Body of pancreas (tissue), 4 donors: ENCODE data around the gene CD82. TPM values are rescaled to one million over a fixed set of nuclear protein-coding genes. Genes with fewer than 3 reads are reported as not detected.

Experiments
- ATAC-seq: fragments of 150-250 bp; one replicate; pipeline ENCODE4 v1.9.1; 2016
- DNase-seq, 4 donors: peaks; one replicate each; pipeline ENCODE4 v3.0.0-alpha.2; 2019
- H3K27ac ChIP-seq, 4 donors: fragments of 200-600 bp; sonication (generic); 1 replicate in 3 of 4; 2 replicates in 1 of 4; pipeline versions ENCODE4 v1.5.1 to v1.6.1; 2016 to 2019; ENCODE audit warnings: mild to moderate bottlenecking in 1 of 4, mixed read lengths in 1 of 4, moderate library complexity in 1 of 4
- H3K27me3 ChIP-seq, 2 donors: fragments of 200-600 bp; sonication (generic); one replicate each; pipeline ENCODE4 v1.6.0; 2016; ENCODE audit warnings: mild to moderate bottlenecking in 1 of 2
- H3K36me3 ChIP-seq, 2 donors: fragments of 200-600 bp; sonication (generic); replicated peaks in 1 of 2; 2 replicates each; pipeline ENCODE4 v1.5.1; 2016; ENCODE audit warnings: low read depth in 2 of 2; ENCODE audit not compliant: insufficient read depth in 1 of 2
- H3K4me1 ChIP-seq: fragments of 200-600 bp; sonication (generic); one replicate; pipeline ENCODE4 v1.6.0; 2016
- H3K4me3 ChIP-seq, 2 donors: fragments of 200-600 bp; sonication (generic); 1 replicate in 1 of 2; 2 replicates in 1 of 2; pipeline ENCODE4 v1.5.1; 2016 to 2019
- H3K9me3 ChIP-seq, 3 donors: fragments of 200-600 bp; sonication (generic); 1 replicate in 2 of 3; 2 replicates in 1 of 3; pipeline ENCODE4 v1.5.1; 2016
- POLR2A ChIP-seq, 3 donors: fragments of 450-650 bp; IDR thresholded peaks; one replicate each; pipeline ENCODE4 v1.6.1; 2016; ENCODE audit warnings: antibody characterized with exemption in 3 of 3, mild to moderate bottlenecking in 2 of 3
- WGBS, 2 donors: methylation state at CpG; one replicate each; pipeline ENCODE4 v1.1.5; 2017; 5-methylcytosine and 5-hydroxymethylcytosine counted together
- intact Hi-C: fragments of 100-400 bp; cut with DNase I; formaldehyde crosslinking; loops from one replicate; pipeline ENCODE4 v1.15.1; 2023
- total RNA-seq, 2 donors: library from RNA; depleted of rRNA; stranded (reverse); fragments of >200 nt; gene quantifications; one replicate each; pipeline ENCODE4 v1.1.0, GENCODE V29; 2016
- TF ChIP-seq, protein P1 (sequence below), 7 experiments: fragments of 450-650 bp in 4 of 7; fragments of 200-600 bp in 3 of 7; sonication (generic) in 3 of 7; IDR thresholded peaks; one replicate each; pipeline ENCODE4 v1.5.1; 2016 to 2019; ENCODE audit warnings: antibody characterized with exemption in 7 of 7

Gene CD82
- total RNA-seq, 2 donors from 2014 or later = 11.4 to 13.5 TPM

GRCh38 chr11:44571871-44572270, 6.4 kb downstream of the CD82 start:
- WGBS, 2 donors = 67 to 88% methylated on average over 2 of the region's 2 CpGs
- intact Hi-C loops = no loop called here
- no peak for ATAC-seq
- Histone ChIP-seq H3K4me3 (no peak overlapping the region), H3K27ac (no peak overlapping the region), H3K4me1 (peaks cover 40% of the 10 kb centered on the region), H3K9me3 (no peaks in the 10 kb centered on the region), H3K27me3 (no peaks in the 10 kb centered on the region), H3K36me3 (no peaks in the 10 kb centered on the region)
- TF ChIP-seq, protein P1, sequence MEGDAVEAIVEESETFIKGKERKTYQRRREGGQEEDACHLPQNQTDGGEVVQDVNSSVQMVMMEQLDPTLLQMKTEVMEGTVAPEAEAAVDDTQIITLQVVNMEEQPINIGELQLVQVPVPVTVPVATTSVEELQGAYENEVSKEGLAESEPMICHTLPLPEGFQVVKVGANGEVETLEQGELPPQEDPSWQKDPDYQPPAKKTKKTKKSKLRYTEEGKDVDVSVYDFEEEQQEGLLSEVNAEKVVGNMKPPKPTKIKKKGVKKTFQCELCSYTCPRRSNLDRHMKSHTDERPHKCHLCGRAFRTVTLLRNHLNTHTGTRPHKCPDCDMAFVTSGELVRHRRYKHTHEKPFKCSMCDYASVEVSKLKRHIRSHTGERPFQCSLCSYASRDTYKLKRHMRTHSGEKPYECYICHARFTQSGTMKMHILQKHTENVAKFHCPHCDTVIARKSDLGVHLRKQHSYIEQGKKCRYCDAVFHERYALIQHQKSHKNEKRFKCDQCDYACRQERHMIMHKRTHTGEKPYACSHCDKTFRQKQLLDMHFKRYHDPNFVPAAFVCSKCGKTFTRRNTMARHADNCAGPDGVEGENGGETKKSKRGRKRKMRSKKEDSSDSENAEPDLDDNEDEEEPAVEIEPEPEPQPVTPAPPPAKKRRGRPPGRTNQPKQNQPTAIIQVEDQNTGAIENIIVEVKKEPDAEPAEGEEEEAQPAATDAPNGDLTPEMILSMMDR (IDR thresholded peaks at IDR 0.05) = no peak
- no peak for TF ChIP-seq POLR2A (IDR thresholded peaks at IDR 0.05)
- no peak for DNase-seq

GRCh38 chr11:44572436-44572835, 7.0 kb downstream of the CD82 start:
- H3K9me3 ChIP-seq = no peaks in the 10 kb centered on the region
- no peak overlapping the region for H3K4me3 ChIP-seq
- peaks cover 34% of the 10 kb centered on the region for H3K4me1 ChIP-seq
- H3K36me3 ChIP-seq = no peaks in the 10 kb centered on the region
- DNase-seq (no peak), ATAC-seq (no peak)
- TF ChIP-seq, protein P1 (IDR thresholded peaks at IDR 0.05) = no peak
- no peak for TF ChIP-seq POLR2A (IDR thresholded peaks at IDR 0.05)
- intact Hi-C loops = no loop called here
- H3K27me3 ChIP-seq = no peaks in the 10 kb centered on the region
- peak overlapping the region in 1 of 4 donors; percentile 40 for H3K27ac ChIP-seq
- 91 to 95% methylated on average over 7 of the region's 7 CpGs for WGBS, 2 donors

DNA sequence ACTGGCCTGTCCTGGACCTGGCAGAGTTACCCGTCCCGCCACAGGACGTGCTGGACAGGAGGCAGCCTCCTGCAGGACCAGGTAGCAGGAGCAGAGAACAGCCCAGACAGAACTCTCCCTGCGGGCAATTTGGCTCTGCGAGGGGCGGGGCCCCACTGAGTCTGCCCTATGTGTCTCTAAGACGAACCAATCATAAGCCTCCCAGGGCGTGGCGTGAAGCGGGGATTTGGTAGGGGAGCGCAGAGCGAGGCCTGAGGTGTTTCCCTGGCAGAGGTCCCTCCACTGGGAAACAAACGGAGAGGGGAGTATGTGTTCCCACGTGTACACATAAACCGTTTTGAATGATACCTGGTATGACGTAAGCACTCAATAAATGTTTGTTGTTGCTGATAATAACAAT, 7.4 kb downstream of the CD82 start:
- intact Hi-C loops = no loop called here
- H3K4me3 ChIP-seq = no peak overlapping the region
- ATAC-seq = peak; percentile 65
- peak; percentile 58 to 79 (median 69) for DNase-seq
- whole genome bisulfite sequencing, 2 donors = 43 to 65% methylated on average over 15 of the region's 16 CpGs
- peak overlapping the region in 2 of 4 donors; percentile 21 to 40 for H3K27ac ChIP-seq
- H3K4me1 ChIP-seq = peaks cover 30% of the 10 kb centered on the region
- no peaks in the 10 kb centered on the region for H3K36me3 ChIP-seq
- no peak for TF ChIP-seq POLR2A (IDR thresholded peaks at IDR 0.05)
- TF ChIP-seq, protein P1 (IDR thresholded peaks at IDR 0.05) = no peak
- no peaks in the 10 kb centered on the region for H3K9me3 ChIP-seq
- no peaks in the 10 kb centered on the region for H3K27me3 ChIP-seq

- no peak for ATAC-seq
- 32 to 43% methylated on average over 3 of the region's 3 CpGs for WGBS, 2 donors
- no peaks in the 10 kb centered on the region for H3K27me3 ChIP-seq
- DNase-seq = no peak
- peak overlapping the region in 2 of 4 donors; percentile 21 to 40 for H3K27ac ChIP-seq
- intact Hi-C loops = no loop called here
- no peak overlapping the region for H3K4me3 ChIP-seq
- H3K4me1 ChIP-seq = peaks cover 29% of the 10 kb centered on the region
- H3K36me3 ChIP-seq = no peaks in the 10 kb centered on the region
- H3K9me3 ChIP-seq = no peaks in the 10 kb centered on the region
- TF ChIP-seq, protein P1 (IDR thresholded peaks at IDR 0.05) = no peak
- no peak for TF ChIP-seq POLR2A (IDR thresholded peaks at IDR 0.05)
Observed at GRCh38 chr11:44573333-44573732, 7.9 kb downstream of the CD82 start.

GRCh38 chr11:44574610-44575287, 9.3 kb downstream of the CD82 start:
- intact Hi-C loops = no loop called here
- 60% methylated on average over 5 of the region's 5 CpGs for WGBS, 2 donors
- peaks cover 21% of the 10 kb centered on the region for H3K4me1 ChIP-seq
- ATAC-seq = peak; percentile 56
- H3K27me3 ChIP-seq = no peaks in the 10 kb centered on the region
- H3K27ac ChIP-seq = peak overlapping the region; percentile 19 to 56 (median 40)
- H3K4me3 ChIP-seq = no peak overlapping the region
- peak in 1 of 4 donors; percentile 40 for DNase-seq
- TF ChIP-seq, protein P1 (IDR thresholded peaks at IDR 0.05) = no peak
- no peak for TF ChIP-seq POLR2A (IDR thresholded peaks at IDR 0.05)
- H3K36me3 ChIP-seq = no peaks in the 10 kb centered on the region
- H3K9me3 ChIP-seq = no peaks in the 10 kb centered on the region
